Measurements from ENCODE around the gene TBCK.

Gene TBCK

GRCh38 chr4:106320235-106320634 is 4.2 kb upstream of the TBCK start:
- DNase-seq, result no peak

GRCh38 chr4:106318511-106318910 is 2.5 kb upstream of the TBCK start:
- no peak for DNase-seq

GRCh38 chr4:106317815-106318214 is 1.8 kb upstream of the TBCK start:
- no peak for DNase-seq

GRCh38 chr4:106316773-106317409 is 882 bp upstream of the TBCK start:
- DNase-seq, result no peak

GRCh38 chr4:106315476-106315967 is 487 bp downstream of the TBCK start:
- DNase-seq, result peak; percentile 56

GRCh38 chr4:106314960-106315359 is 1.0 kb downstream of the TBCK start:
- no peak for DNase-seq

- DNase-seq, result no peak
These were observed 2.9 kb downstream of the TBCK start for GRCh38 chr4:106312997-106313522.

- no peak for DNase-seq
These were observed 3.6 kb downstream of the TBCK start for GRCh38 chr4:106312377-106312776.

GRCh38 chr4:106306561-106306960 is 9.4 kb downstream of the TBCK start:
- DNase-seq, result no peak

GRCh38 chr4:106305435-106306055 is 10.5 kb downstream of the TBCK start:
- DNase-seq, result no peak

- DNase-seq, result no peak
These were observed 11.4 kb downstream of the TBCK start for GRCh38 chr4:106304632-106305031.

GRCh38 chr4:106303548-106304281 is 12.3 kb downstream of the TBCK start:
- no peak for DNase-seq

- DNase-seq, result no peak
These were observed 14.0 kb downstream of the TBCK start for GRCh38 chr4:106302062-106302438.

GRCh38 chr4:106301393-106302061 is 14.5 kb downstream of the TBCK start:
- DNase-seq, result no peak

GRCh38 chr4:106299977-106300376 is 16.0 kb downstream of the TBCK start:
- no peak for DNase-seq

- DNase-seq, result no peak
These were observed 18.6 kb downstream of the TBCK start for GRCh38 chr4:106297245-106298035.

GRCh38 chr4:106294062-106294461 is 21.9 kb downstream of the TBCK start:
- DNase-seq, result no peak

GRCh38 chr4:106291678-106292077 is 24.3 kb downstream of the TBCK start:
- no peak for DNase-seq

GRCh38 chr4:106289737-106290136 is 26.3 kb downstream of the TBCK start:
- DNase-seq, result no peak

- no peak for DNase-seq
These were observed 28.5 kb downstream of the TBCK start for GRCh38 chr4:106287353-106287969.

GRCh38 chr4:106286611-106287010 is 29.4 kb downstream of the TBCK start:
- DNase-seq, result no peak

- DNase-seq, result no peak
These were observed 31.8 kb downstream of the TBCK start for GRCh38 chr4:106284227-106284626.

Data from activated naive CD4-positive, alpha-beta T cell treated with anti-CD3 and anti-CD28 coated beads, Interleukin-2, amount 50 U/mL, for 16 hours (primary cell).